HepG2 (cell line): Measurements from ENCODE around the gene YJEFN3. TPM values are rescaled to one million over a fixed set of nuclear protein-coding genes. Genes with fewer than 3 reads are reported as not detected.

Experiments used
- ATAC-seq: fragments of 200-7000 bp; cut with Tn5 transposase; 3 replicates; pipeline ENCODE4 v1.9.1; 2020; ENCODE audit warnings: mild to moderate bottlenecking, moderate library complexity
- BruUV-seq: library from RNA; stranded (reverse); fragments of 400-500 nt; replicated peaks from 2 replicates; lab custom pipeline; 2021; lab: Mats Ljungman, UMichigan
- CTCF ChIA-PET: fragments of 300-600 bp; formaldehyde crosslinking; extraction: SDS; loops from one replicate; lab custom pipeline; 2021; ENCODE audit warnings: low total read pairs, inconsistent platforms, low intra/inter-chr PET ratio; lab: Yijun Ruan, JAX
- POLR2A ChIA-PET: fragments of 350-600 bp; sonication (Branson Sonifier 250); formaldehyde crosslinking; loops from one replicate; lab custom pipeline; 2020; ENCODE audit warnings: antibody characterized with exemption, inconsistent platforms; lab: Yijun Ruan, JAX
- DNase-seq: peaks from one replicate; pipeline ENCODE4 v3.0.0-alpha.2; 2015; ENCODE audit warnings: low spot score
- FAIRE-seq: peaks from 3 replicates; lab custom pipeline; 2011; peaks lifted over from hg19 to GRCh38; lab: Jason Lieb, UNC
- H2AFZ ChIP-seq: one replicate; pipeline ENCODE4 v1.6.1; 2011; ENCODE audit warnings: low read length, inconsistent platforms
- H3K27ac ChIP-seq: fragments of 300-600 bp; 3 replicates; pipeline ENCODE4 v1.8.0; 2011; ENCODE audit warnings: mixed run types, mild to moderate bottlenecking, mixed read lengths, low read length, inconsistent platforms; ENCODE audit not compliant: insufficient read depth; ENCODE audit errors: extremely low read length
- H3K27me3 ChIP-seq, 2 experiments: fragments of 200-600 bp in 1 of 2; 2 replicates in 1 of 2; 3 replicates in 1 of 2; pipeline versions ENCODE4 v1.6.0 to v1.8.0; 2011; ENCODE audit warnings: low read length in 2 of 2, mild to moderate bottlenecking in 2 of 2, moderate library complexity in 2 of 2, inconsistent platforms in 1 of 2; ENCODE audit not compliant: insufficient read depth in 2 of 2, control insufficient read depth in 1 of 2
- H3K36me3 ChIP-seq, 2 experiments: fragments of 200-600 bp in 1 of 2; replicated peaks in 1 of 2; 2 replicates in 1 of 2; 3 replicates in 1 of 2; pipeline versions ENCODE4 v1.5.1 to v1.8.0; 2011; ENCODE audit warnings: low read length in 2 of 2, inconsistent platforms in 1 of 2; ENCODE audit not compliant: insufficient read depth in 2 of 2, control insufficient read depth in 1 of 2
- H3K4me1 ChIP-seq: 2 replicates; pipeline ENCODE4 v1.5.1; 2012; ENCODE audit warnings: low read length, inconsistent platforms; ENCODE audit not compliant: insufficient read depth
- H3K4me2 ChIP-seq: 2 replicates; pipeline ENCODE4 v1.6.0; 2011; ENCODE audit warnings: low read depth, low read length, inconsistent platforms
- H3K4me3 ChIP-seq, 3 experiments: fragments of 200-600 bp in 1 of 3; sonication (generic), shearing (Covaris generic) in 1 of 3; replicated peaks in 1 of 3; 2 replicates each; pipeline ENCODE4 v1.5.1; 2011 to 2016; ENCODE audit warnings: low read length in 3 of 3, inconsistent platforms in 2 of 3, low read depth in 2 of 3, mild to moderate bottlenecking in 2 of 3, control low read depth in 1 of 3, mixed read lengths in 1 of 3; ENCODE audit not compliant: insufficient read depth in 1 of 3
- H3K79me2 ChIP-seq: one replicate; pipeline ENCODE4 v1.6.1; 2011; ENCODE audit warnings: low read length, inconsistent platforms; ENCODE audit not compliant: insufficient read depth
- H3K9ac ChIP-seq: 2 replicates; pipeline ENCODE4 v1.6.0; 2011; ENCODE audit warnings: mild to moderate bottlenecking, low read depth, low read length, inconsistent platforms; ENCODE audit not compliant: insufficient read depth
- H3K9me3 ChIP-seq: 2 replicates; pipeline ENCODE4 v1.5.1; 2012; ENCODE audit warnings: mild to moderate bottlenecking, low read length
- H4K20me1 ChIP-seq: 2 replicates; pipeline ENCODE4 v1.6.0; 2011; ENCODE audit warnings: inconsistent platforms, mild to moderate bottlenecking, low read length, moderate library complexity; ENCODE audit not compliant: insufficient read depth
- E2F5 ChIP-seq: sonication (generic); formaldehyde crosslinking; conservative IDR thresholded peaks from 2 replicates; pipeline ENCODE4 v1.4.0; 2020; ENCODE audit warnings: missing genetic modification reagents
- ELK4 ChIP-seq: sonication (generic); formaldehyde crosslinking; IDR thresholded peaks from 2 replicates; pipeline ENCODE4 v1.9.0; 2021; ENCODE audit warnings: missing genetic modification reagents, borderline replicate concordance
- MIER2 ChIP-seq: IDR thresholded peaks from 2 replicates; pipeline ENCODE4 v1.6.1; 2016; ENCODE audit warnings: missing biosample characterization, missing genetic modification reagents
- NFE2L2 ChIP-seq: fragments of 150-350 bp; IDR thresholded peaks from 2 replicates; pipeline ENCODE4 v1.6.1; 2014; ENCODE audit warnings: low read length
- POLR2A ChIP-seq, 2 experiments: IDR thresholded peaks; 2 replicates each; pipeline ENCODE4 v1.6.1; 2011; ENCODE audit warnings: low read depth in 2 of 2, low read length in 2 of 2, mild to moderate bottlenecking in 1 of 2, moderate library complexity in 1 of 2; ENCODE audit not compliant: insufficient read depth in 1 of 2
- RFXANK ChIP-seq: IDR thresholded peaks from 2 replicates; pipeline ENCODE4 v1.6.1; 2016
- RORA ChIP-seq: sonication (generic); formaldehyde crosslinking; IDR thresholded peaks from 2 replicates; pipeline ENCODE4 v1.5.0; 2020; ENCODE audit warnings: mild to moderate bottlenecking, missing genetic modification reagents, moderate library complexity
- SRSF1 ChIP-seq: fragments of 200-400 bp; formaldehyde crosslinking; optimal IDR thresholded peaks from 2 replicates; pipeline ENCODE3; 2017; ENCODE audit warnings: mild to moderate bottlenecking, low read depth, low read length, moderate library complexity
- ZKSCAN1 ChIP-seq: fragments of 150-350 bp; IDR thresholded peaks from 2 replicates; pipeline ENCODE4 v1.6.1; 2014; ENCODE audit warnings: low read length
- ZNF343 ChIP-seq: sonication (generic); formaldehyde crosslinking; IDR thresholded peaks from 2 replicates; pipeline ENCODE4 v1.4.0; 2020; ENCODE audit warnings: mild to moderate bottlenecking, missing genetic modification reagents
- ZNF550 ChIP-seq: sonication (generic); formaldehyde crosslinking; IDR thresholded peaks from 2 replicates; pipeline ENCODE4 v1.4.0; 2020; ENCODE audit warnings: mild to moderate bottlenecking, missing genetic modification reagents, borderline replicate concordance
- ZNF558 ChIP-seq: sonication (generic); formaldehyde crosslinking; IDR thresholded peaks from 2 replicates; pipeline ENCODE4 v1.9.0; 2022; ENCODE audit warnings: mild to moderate bottlenecking, missing genetic modification reagents, borderline replicate concordance
- ZNF572 ChIP-seq: sonication (generic); formaldehyde crosslinking; IDR thresholded peaks from 2 replicates; pipeline ENCODE4 v1.5.1; 2020; ENCODE audit warnings: mild to moderate bottlenecking, missing genetic modification reagents
- ZNF652 ChIP-seq: IDR thresholded peaks from 2 replicates; pipeline ENCODE4 v1.6.1; 2016; ENCODE audit warnings: low read depth, borderline replicate concordance
- ZNF83 ChIP-seq: sonication (generic); formaldehyde crosslinking; IDR thresholded peaks from 2 replicates; pipeline ENCODE4 v1.4.0; 2020; ENCODE audit warnings: missing genetic modification reagents, mild to moderate bottlenecking, borderline replicate concordance
- WGBS: methylation state at CpG from one replicate; pipeline ENCODE4 v1.1.6; 2017; ENCODE audit warnings: low lambda C conversion rate; 5-methylcytosine and 5-hydroxymethylcytosine counted together
- in situ Hi-C: cut with HindIII; loops from 2 replicates; pipeline ENCODE4 v1.10.0; 2017; ENCODE audit warnings: low pct_unique_long_range_greater_than_20kb; ENCODE audit not compliant: extremely low pct_ligation_motif_present
- intact Hi-C: fragments of 100-400 bp; cut with micrococcal nuclease; formaldehyde crosslinking; loops from one replicate; pipeline ENCODE4 v1.10.0; 2022; ENCODE audit not compliant: unreplicated experiment
- polyA plus RNA-seq, 8 experiments: library from polyadenylated mRNA; depleted of rRNA in 3 of 8; stranded (reverse) in 7 of 8; unstranded in 1 of 8; fragments of >200 nt; fragmentation: Illumina TruSeq in 4 of 8; extraction: Trizol in 4 of 8; gene quantifications; 2 replicates each; pipeline versions ENCODE4 v1.2.1 to v1.2.3, GENCODE V29; 2011 to 2016; ENCODE audit warnings: low read depth in 4 of 8, missing spikeins in 1 of 8, mixed read lengths in 1 of 8; ENCODE audit not compliant: insufficient read depth in 1 of 8
- total RNA-seq, 5 experiments: library from RNA; depleted of rRNA; stranded (reverse); fragments of >200 nt; fragmentation: Illumina TruSeq; extraction: Trizol; gene quantifications; 2 replicates each; pipeline ENCODE4 v1.2.3, GENCODE V29; 2016; ENCODE audit warnings: low read depth in 1 of 5

The YJEFN3 gene
- total and polyA plus RNA-seq, 2 of the 13 experiments (the other 11 are each of a cell fraction or from before 2014, with no cell fraction given), result 0.89 to 4.0 TPM

GRCh38 chr19:19530423-19530804, 1.7 kb downstream of the YJEFN3 start:
- H3K27ac ChIP-seq, result no peak overlapping the region
- no peak overlapping the region for H3K4me2 ChIP-seq
- CTCF ChIA-PET, result no interaction called here
- no peaks in the 10 kb centered on the region for H3K79me2 ChIP-seq
- H3K27me3 ChIP-seq, result no peaks in the 10 kb centered on the region
- H3K9ac ChIP-seq, result no peak overlapping the region
- 94% methylated on average over 8 of the region's 9 CpGs for WGBS
- TF ChIP-seq RORA (CRISPR knock-in tag), result no peak
- TF ChIP-seq POLR2A (IDR thresholded peaks at IDR 0.05; ENCODE audit: insufficient read depth in 1 of 2, low read depth in 2 of 2, low read length in 2 of 2), result 0 out of 4 replicates have a peak, but pooled peaks of 1 of the 2 experiments have one; percentile 18
- no peak for TF ChIP-seq E2F5 (CRISPR knock-in tag)
- TF ChIP-seq, all 625 proteins: peak for 1
- intact Hi-C loops, result loop anchor here (5.0 kb wide), 2 partner anchors 112 to 427 kb away; partner anchors contain the start of gene GMIP
- Histone ChIP-seq H3K36me3 (peaks cover 4 to 19% of the 10 kb centered on the region in 2 experiments; a peak in 3 of 5 replicates), H2AFZ (no peak overlapping the region), H3K9me3 (no peaks in the 10 kb centered on the region), H4K20me1 (no peaks in the 10 kb centered on the region), H3K4me3 (no peak overlapping the region), H3K4me1 (peaks cover 4% of the 10 kb centered on the region; the same call in 1 of the 2 replicates)
- no TSS peak for BruUV-seq
- no peak for ATAC-seq
- no peak for DNase-seq
- in situ Hi-C loops, result loop anchor here (25.0 kb wide), 1 partner anchor 432 kb away; no protein-coding TSS in a partner anchor
- POLR2A ChIA-PET, result no interaction called here
- FAIRE-seq, result no peak

GRCh38 chr19:19530889-19531288, 2.2 kb downstream of the YJEFN3 start:
- no peaks in the 10 kb centered on the region for H3K79me2 ChIP-seq
- POLR2A ChIA-PET, result no interaction called here

More at GRCh38 chr19:19530889-19531288, 2.2 kb downstream of the YJEFN3 start:
- no peak for DNase-seq
- FAIRE-seq, result no peak
- TF ChIP-seq ZNF343 (CRISPR knock-in tag) (no peak), RFXANK (no peak), SRSF1 (no peak), MIER2 (CRISPR knock-in tag) (no peak), ZNF572 (no peak), ZNF550 (CRISPR knock-in tag) (no peak), ZKSCAN1 (no peak), ZNF652 (CRISPR knock-in tag) (no peak), E2F5 (CRISPR knock-in tag) (no peak), ZNF558 (CRISPR knock-in tag) (no peak), ZNF83 (no peak), NFE2L2 (no peak), ELK4 (no peak)
- TF ChIP-seq, all 625 proteins: peak for 0
- CTCF ChIA-PET, result no interaction called here
- Histone ChIP-seq H3K4me3 (no peak overlapping the region), H3K4me2 (no peak overlapping the region), H3K9ac (no peak overlapping the region), H2AFZ (no peak overlapping the region), H3K27me3 (no peaks in the 10 kb centered on the region), H3K9me3 (no peaks in the 10 kb centered on the region), H4K20me1 (no peaks in the 10 kb centered on the region), H3K4me1 (peaks cover 4% of the 10 kb centered on the region; the same call in 1 of the 2 replicates), H3K27ac (no peak overlapping the region), H3K36me3 (peaks cover 4 to 19% of the 10 kb centered on the region in 2 experiments; a peak in 3 of 5 replicates)
- 93% methylated on average over 4 of the region's 4 CpGs for WGBS
- no TSS peak for BruUV-seq
- in situ Hi-C loops (loop anchor here (25.0 kb wide), 1 partner anchor 431 kb away; no protein-coding TSS in a partner anchor), intact Hi-C loops (loop anchor here (5.0 kb wide), 2 partner anchors 111 to 426 kb away; partner anchors contain the start of gene GMIP)
- ATAC-seq, result no peak
